Thyroid gland (tissue), 4 donors: Measurements from ENCODE around the gene TELO2. TPM values are rescaled to one million over a fixed set of nuclear protein-coding genes. Genes with fewer than 3 reads are reported as not detected.

Experiments used
- DNase-seq, 2 donors: peaks; one replicate each; pipeline ENCODE4 v3.0.0-alpha.2; 2019
- H3K27ac ChIP-seq, 3 donors: fragments of 200-600 bp; sonication (generic); 1 replicate in 2 of 3; 2 replicates in 1 of 3; pipeline ENCODE4 v1.5.1; 2016 to 2019; ENCODE audit warnings: mild to moderate bottlenecking in 1 of 3, moderate library complexity in 1 of 3
- H3K27me3 ChIP-seq: fragments of 200-600 bp; sonication (generic); one replicate; pipeline ENCODE4 v1.5.1; 2019
- H3K36me3 ChIP-seq, 2 donors: fragments of 200-600 bp; sonication (generic); one replicate each; pipeline ENCODE4 v1.5.1; 2016 to 2019
- H3K4me1 ChIP-seq, 2 donors: fragments of 200-600 bp; sonication (generic); one replicate each; pipeline ENCODE4 v1.5.1; 2017 to 2019
- H3K4me3 ChIP-seq, 3 donors: fragments of 200-600 bp; sonication (generic); replicated peaks in 1 of 3; 1 replicate in 2 of 3; 2 replicates in 1 of 3; pipeline ENCODE4 v1.5.1; 2016; ENCODE audit warnings: mild to moderate bottlenecking in 1 of 3
- H3K9me3 ChIP-seq: fragments of 200-600 bp; sonication (generic); one replicate; pipeline ENCODE4 v1.5.1; 2017
- POLR2A ChIP-seq, 2 donors: fragments of 450-650 bp; IDR thresholded peaks; one replicate each; pipeline ENCODE4 v1.6.1; 2017; ENCODE audit warnings: antibody characterized with exemption in 2 of 2, mild to moderate bottlenecking in 2 of 2, moderate library complexity in 1 of 2
- WGBS, 2 donors: methylation state at CpG; one replicate each; pipeline ENCODE4 v1.1.5; 2017; 5-methylcytosine and 5-hydroxymethylcytosine counted together
- intact Hi-C: fragments of 100-400 bp; cut with DNase I; formaldehyde crosslinking; loops from one replicate; pipeline ENCODE4 v1.15.1; 2023
- total RNA-seq, 4 donors: library from RNA; depleted of rRNA; stranded (reverse); fragments of >200 nt; gene quantifications; one replicate each; pipeline ENCODE4 v1.2.3, GENCODE V29; 2016
- TF ChIP-seq, protein P1 (sequence below), 6 experiments: fragments of 200-600 bp in 3 of 6; fragments of 450-650 bp in 3 of 6; sonication (generic) in 3 of 6; IDR thresholded peaks; one replicate each; pipeline ENCODE4 v1.5.1; 2016 to 2019; ENCODE audit warnings: antibody characterized with exemption in 6 of 6, mild to moderate bottlenecking in 2 of 6, inconsistent platforms in 1 of 6, moderate library complexity in 1 of 6

Gene TELO2
- total RNA-seq, 4 donors from 2014 or later: 12.5 to 19.4 (median 12.8) TPM

DNA sequence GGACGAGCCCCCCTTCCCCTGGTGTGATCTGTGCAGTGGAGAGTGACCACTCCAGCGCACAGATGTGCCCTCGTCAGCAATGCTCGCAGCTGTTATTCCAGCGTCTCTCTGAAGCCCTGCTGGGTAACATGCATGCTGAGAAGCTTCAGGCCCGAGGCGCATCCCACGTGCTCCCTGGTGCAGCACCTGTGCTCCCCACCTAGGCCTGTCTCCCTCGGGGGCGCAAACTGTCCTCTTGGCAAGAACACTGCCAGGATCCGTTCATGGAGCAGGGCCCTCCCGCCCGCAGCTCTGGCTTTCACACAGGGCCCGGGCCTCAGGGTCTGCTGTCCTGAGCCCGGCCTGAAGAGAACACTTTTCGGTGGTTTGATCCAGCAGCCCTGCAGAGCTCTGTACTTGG lies 53.3 kb downstream of the TELO2 start:
- H3K27me3 ChIP-seq: no peaks in the 10 kb centered on the region
- peak overlapping the region in 2 of 3 donors; percentile 22 to 56 for H3K27ac ChIP-seq
- H3K9me3 ChIP-seq: no peaks in the 10 kb centered on the region
- WGBS, 2 donors: 70 to 89% methylated on average over 10 to 15 of the region's 16 CpGs
- H3K4me1 ChIP-seq: peaks cover 12 to 79% of the 10 kb centered on the region in 2 donors
- no peak for TF ChIP-seq POLR2A (IDR thresholded peaks at IDR 0.05)
- H3K4me3 ChIP-seq: no peak overlapping the region
- H3K36me3 ChIP-seq: peaks cover 23 to 38% of the 10 kb centered on the region in 2 donors
- DNase-seq: no peak
- intact Hi-C loops: no loop called here

DNA sequence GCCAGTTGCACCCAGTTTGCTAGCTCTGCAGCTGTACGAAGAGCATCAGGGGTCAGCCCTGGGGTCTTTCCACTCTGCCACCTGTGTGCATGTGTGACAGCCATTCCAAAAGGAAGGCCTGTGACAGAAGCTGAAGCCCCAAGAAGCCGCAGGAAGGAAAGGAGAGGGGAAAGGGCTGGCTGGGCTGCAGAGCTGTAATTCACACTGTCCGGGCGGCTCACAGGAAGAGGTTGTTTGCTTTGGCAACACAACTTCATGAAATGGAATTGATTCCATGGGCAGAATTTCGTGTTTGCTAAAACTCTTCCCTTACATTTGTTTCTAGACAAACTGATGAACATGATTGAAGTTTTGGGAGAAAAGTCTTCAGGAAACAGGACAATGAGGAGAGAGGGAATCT lies 55.1 kb downstream of the TELO2 start:
- intact Hi-C loops: no loop called here
- Histone ChIP-seq H3K27me3 (no peaks in the 10 kb centered on the region), H3K9me3 (no peaks in the 10 kb centered on the region), H3K27ac (peak overlapping the region; percentile 48 to 54 (median 49)), H3K4me3 (no peak overlapping the region), H3K36me3 (peaks cover 16 to 35% of the 10 kb centered on the region in 2 donors), H3K4me1 (peaks cover 9 to 61% of the 10 kb centered on the region in 2 donors)
- DNase-seq: peak in 1 of 2 donors; percentile 35
- 56 to 66% methylated on average over 5 of the region's 5 CpGs for WGBS, 2 donors
- TF ChIP-seq, protein P1, sequence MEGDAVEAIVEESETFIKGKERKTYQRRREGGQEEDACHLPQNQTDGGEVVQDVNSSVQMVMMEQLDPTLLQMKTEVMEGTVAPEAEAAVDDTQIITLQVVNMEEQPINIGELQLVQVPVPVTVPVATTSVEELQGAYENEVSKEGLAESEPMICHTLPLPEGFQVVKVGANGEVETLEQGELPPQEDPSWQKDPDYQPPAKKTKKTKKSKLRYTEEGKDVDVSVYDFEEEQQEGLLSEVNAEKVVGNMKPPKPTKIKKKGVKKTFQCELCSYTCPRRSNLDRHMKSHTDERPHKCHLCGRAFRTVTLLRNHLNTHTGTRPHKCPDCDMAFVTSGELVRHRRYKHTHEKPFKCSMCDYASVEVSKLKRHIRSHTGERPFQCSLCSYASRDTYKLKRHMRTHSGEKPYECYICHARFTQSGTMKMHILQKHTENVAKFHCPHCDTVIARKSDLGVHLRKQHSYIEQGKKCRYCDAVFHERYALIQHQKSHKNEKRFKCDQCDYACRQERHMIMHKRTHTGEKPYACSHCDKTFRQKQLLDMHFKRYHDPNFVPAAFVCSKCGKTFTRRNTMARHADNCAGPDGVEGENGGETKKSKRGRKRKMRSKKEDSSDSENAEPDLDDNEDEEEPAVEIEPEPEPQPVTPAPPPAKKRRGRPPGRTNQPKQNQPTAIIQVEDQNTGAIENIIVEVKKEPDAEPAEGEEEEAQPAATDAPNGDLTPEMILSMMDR (IDR thresholded peaks at IDR 0.05): no peak
- no peak for TF ChIP-seq POLR2A (IDR thresholded peaks at IDR 0.05)

DNA sequence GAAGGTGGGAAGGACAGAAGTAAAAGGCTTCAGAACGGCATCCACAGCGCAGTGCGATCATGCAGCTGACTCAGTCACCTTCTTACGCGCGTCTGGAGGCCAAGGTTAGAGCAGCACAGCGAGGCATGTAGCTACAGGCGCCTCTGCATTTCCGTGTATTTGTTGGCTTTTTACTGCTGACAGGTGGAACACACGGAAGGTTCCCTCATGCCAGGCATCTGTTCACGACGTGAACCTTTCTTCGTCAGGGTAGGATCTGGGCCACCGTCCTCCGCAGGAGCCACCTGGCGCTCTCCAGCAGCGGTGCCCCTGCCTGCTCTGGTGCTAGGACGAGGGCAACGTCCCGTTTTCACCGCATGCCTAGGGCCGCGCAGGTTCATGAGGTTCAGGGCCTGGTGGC lies 55.6 kb downstream of the TELO2 start:
- H3K27me3 ChIP-seq: no peaks in the 10 kb centered on the region
- H3K36me3 ChIP-seq: peaks cover 16 to 40% of the 10 kb centered on the region in 2 donors
- 76 to 84% methylated on average over 17 to 23 of the region's 23 CpGs for WGBS, 2 donors
- no peak overlapping the region for H3K4me3 ChIP-seq
- no peaks in the 10 kb centered on the region for H3K9me3 ChIP-seq
- TF ChIP-seq, protein P1 (IDR thresholded peaks at IDR 0.05): no peak
- TF ChIP-seq POLR2A (IDR thresholded peaks at IDR 0.05): no peak
- no peak for DNase-seq
- H3K4me1 ChIP-seq: peaks cover 9 to 56% of the 10 kb centered on the region in 2 donors
- intact Hi-C loops: no loop called here
- peak overlapping the region; percentile 32 to 54 (median 45) for H3K27ac ChIP-seq

- H3K27me3 ChIP-seq: no peaks in the 10 kb centered on the region
- peaks cover 9 to 51% of the 10 kb centered on the region in 2 donors for H3K4me1 ChIP-seq
- WGBS, 2 donors: 73 to 74% methylated on average over 8 of the region's 8 CpGs
- TF ChIP-seq, protein P1 (IDR thresholded peaks at IDR 0.05): no peak
- TF ChIP-seq POLR2A (IDR thresholded peaks at IDR 0.05): no peak
- DNase-seq: no peak
- H3K36me3 ChIP-seq: peaks cover 25 to 53% of the 10 kb centered on the region in 2 donors
- no peaks in the 10 kb centered on the region for H3K9me3 ChIP-seq
- no peak overlapping the region for H3K4me3 ChIP-seq
- peak overlapping the region in 2 of 3 donors; percentile 5 to 23 for H3K27ac ChIP-seq
- intact Hi-C loops: no loop called here
Observed at GRCh38 chr16:1550069-1550468, 56.9 kb downstream of the TELO2 start.

DNA sequence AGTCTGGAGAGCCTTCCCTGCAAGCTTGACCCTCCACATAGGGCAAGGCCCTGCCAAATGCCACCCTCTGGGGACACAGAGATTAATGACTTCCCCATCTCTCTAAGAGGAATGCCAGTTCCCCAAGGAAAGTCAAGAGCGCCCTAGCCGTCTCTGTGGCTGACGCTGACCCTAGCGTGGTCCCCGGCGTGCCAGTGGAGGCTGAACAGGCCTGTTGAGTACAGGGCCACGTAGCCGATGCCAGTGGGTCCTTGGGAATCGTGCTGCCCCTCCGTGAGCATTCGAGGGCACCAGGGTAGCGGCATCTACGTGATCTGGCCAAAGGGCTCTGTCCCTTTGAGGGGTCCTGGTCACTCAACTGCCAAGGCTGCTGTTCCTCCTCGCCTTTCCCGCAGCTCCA lies 57.5 kb downstream of the TELO2 start:
- Histone ChIP-seq H3K27me3 (no peaks in the 10 kb centered on the region), H3K9me3 (no peaks in the 10 kb centered on the region), H3K27ac (peak overlapping the region in 2 of 3 donors; percentile 5 to 40), H3K36me3 (peaks cover 31 to 59% of the 10 kb centered on the region in 2 donors), H3K4me3 (no peak overlapping the region), H3K4me1 (peaks cover 9 to 49% of the 10 kb centered on the region in 2 donors)
- intact Hi-C loops: no loop called here
- DNase-seq: no peak
- TF ChIP-seq, protein P1 (IDR thresholded peaks at IDR 0.05): no peak
- TF ChIP-seq POLR2A (IDR thresholded peaks at IDR 0.05): no peak
- 89 to 91% methylated on average over 9 to 15 of the region's 15 CpGs for whole genome bisulfite sequencing, 2 donors
